Measurements from ENCODE around the gene ISCU.
"Not testable (repeated sequence)": the region's sequence is repeated elsewhere in the genome, so short reads cannot be mapped to it uniquely, and the experiment has no call there.

Gene ISCU

DNA sequence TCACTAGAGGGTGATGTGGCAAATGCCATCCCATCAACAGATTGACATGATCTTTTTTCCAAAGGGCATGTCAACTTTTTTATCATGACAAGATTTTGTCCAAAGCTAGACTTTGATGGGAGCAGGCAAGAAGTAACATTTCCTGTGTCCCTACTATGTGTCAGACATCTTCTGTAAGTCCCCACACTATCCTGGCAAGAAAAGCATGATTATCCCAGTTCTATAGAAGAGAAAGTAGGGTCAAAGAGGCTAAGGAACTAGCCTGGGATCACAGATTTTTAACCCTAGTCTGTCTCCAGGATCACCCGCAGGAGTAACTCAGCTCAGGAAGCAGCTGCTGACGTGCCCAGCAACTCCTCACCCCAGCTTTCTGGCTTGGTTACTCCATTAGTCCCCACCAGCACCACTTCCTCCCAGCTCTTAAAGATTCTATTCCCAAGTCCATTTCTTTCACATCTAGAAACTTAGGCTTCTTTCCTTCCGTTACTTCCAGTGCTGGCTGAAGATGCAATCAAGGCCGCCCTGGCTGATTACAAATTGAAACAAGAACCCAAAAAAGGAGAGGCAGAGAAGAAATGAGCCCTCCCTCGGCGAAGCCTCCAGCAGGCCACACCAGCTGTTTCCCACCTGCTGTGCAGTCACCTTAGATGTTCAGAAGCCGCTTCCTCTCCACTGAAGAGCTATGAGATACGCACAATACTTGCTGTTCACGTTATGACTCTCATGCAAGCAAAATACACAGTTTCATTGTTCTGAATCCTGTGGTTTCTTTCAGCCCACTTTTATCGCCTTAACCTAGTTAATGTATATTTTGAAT, 6.2 kb downstream of the ISCU start:
- H3K4me3 ChIP-seq (ENCODE audit: low read depth, low read length): no peak overlapping the region
- TF ChIP-seq, protein P1, sequence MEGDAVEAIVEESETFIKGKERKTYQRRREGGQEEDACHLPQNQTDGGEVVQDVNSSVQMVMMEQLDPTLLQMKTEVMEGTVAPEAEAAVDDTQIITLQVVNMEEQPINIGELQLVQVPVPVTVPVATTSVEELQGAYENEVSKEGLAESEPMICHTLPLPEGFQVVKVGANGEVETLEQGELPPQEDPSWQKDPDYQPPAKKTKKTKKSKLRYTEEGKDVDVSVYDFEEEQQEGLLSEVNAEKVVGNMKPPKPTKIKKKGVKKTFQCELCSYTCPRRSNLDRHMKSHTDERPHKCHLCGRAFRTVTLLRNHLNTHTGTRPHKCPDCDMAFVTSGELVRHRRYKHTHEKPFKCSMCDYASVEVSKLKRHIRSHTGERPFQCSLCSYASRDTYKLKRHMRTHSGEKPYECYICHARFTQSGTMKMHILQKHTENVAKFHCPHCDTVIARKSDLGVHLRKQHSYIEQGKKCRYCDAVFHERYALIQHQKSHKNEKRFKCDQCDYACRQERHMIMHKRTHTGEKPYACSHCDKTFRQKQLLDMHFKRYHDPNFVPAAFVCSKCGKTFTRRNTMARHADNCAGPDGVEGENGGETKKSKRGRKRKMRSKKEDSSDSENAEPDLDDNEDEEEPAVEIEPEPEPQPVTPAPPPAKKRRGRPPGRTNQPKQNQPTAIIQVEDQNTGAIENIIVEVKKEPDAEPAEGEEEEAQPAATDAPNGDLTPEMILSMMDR (IDR thresholded peaks at IDR 0.05; ENCODE audit: low read depth, low read length): no peak
- no peak for DNase-seq (ENCODE audit: low read depth, low spot score)
- in situ Hi-C loops (cut with HindIII; ENCODE audit: low sequenced_read_pairs): no loop called here

DNA sequence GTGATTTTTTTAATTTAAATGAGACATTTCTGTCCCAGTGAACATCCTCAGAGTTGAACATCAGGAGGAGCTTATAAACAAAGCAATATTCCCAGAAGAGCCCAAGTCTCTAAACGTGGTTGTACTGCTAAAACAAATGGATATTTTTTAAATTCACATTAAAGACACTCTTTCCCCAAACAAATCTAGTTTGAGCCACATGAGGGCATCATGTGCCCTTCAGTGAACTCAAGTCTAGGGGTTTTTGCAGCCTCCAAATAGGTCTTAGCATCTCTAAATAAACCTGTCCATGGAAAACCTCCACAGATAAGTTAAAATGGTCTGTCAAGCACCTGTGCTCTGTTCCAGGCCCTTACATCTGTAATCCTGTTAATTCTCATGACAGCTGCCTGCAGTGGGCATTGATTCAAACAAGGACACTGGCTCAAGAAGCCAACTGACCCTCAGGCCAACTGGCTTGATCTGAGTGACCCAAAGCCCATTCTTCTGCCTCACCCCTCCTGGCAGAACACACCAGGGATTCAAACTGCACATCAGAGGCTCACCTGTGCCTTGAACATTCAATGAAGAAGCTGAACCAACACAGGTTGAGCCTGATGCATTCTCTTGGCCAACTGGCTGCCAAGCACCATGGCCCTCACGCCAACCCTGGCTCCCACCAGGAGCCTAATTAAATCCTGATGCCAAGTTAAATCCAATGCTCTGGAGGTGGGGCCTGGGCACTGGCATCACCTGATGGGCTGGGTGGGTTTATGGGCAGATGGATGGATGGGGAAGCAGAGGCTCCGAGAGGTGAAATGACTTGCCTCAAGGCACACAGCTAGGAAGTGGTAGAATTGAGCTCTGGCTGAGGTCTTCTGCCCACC, 8.6 kb downstream of the ISCU start:
- in situ Hi-C loops (cut with HindIII; ENCODE audit: low sequenced_read_pairs): no loop called here
- H3K4me3 ChIP-seq (ENCODE audit: low read depth, low read length): no peak overlapping the region
- TF ChIP-seq, protein P1 (IDR thresholded peaks at IDR 0.05; ENCODE audit: low read depth, low read length): peak; percentile 47
- peak; percentile 67 for DNase-seq (ENCODE audit: low read depth, low spot score)

DNA sequence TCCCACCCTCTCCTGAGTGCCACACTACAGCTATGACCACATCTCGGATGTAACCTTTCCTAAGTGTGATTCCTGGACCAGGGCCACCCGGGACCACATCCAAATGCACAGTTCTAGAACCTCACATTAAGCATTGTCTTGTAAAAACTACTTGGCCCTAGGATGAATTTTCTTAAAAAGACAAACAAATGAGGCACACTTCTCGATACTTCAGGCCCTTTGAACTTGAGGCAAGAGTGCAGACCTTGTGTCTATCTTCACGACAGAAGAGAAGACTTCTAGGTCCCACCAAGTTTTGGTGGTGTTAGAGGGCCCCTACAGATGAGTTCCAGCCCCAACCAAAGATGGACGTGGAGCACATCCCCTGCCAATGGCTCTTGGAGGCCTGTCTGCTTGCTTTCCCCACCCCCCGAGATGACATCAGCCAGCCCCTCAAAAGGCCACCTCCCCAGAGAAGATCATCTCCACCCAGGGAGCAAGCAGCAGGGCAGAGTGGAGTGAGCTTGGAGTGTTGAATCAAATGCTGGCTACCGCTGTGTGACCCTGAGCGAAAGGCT, 9.3 kb downstream of the ISCU start:
- in situ Hi-C loops (cut with HindIII; ENCODE audit: low sequenced_read_pairs): no loop called here
- no peak overlapping the region for H3K4me3 ChIP-seq (ENCODE audit: low read depth, low read length)
- DNase-seq (ENCODE audit: low read depth, low spot score): no peak
- TF ChIP-seq, protein P1 (IDR thresholded peaks at IDR 0.05; ENCODE audit: low read depth, low read length): no peak

DNA sequence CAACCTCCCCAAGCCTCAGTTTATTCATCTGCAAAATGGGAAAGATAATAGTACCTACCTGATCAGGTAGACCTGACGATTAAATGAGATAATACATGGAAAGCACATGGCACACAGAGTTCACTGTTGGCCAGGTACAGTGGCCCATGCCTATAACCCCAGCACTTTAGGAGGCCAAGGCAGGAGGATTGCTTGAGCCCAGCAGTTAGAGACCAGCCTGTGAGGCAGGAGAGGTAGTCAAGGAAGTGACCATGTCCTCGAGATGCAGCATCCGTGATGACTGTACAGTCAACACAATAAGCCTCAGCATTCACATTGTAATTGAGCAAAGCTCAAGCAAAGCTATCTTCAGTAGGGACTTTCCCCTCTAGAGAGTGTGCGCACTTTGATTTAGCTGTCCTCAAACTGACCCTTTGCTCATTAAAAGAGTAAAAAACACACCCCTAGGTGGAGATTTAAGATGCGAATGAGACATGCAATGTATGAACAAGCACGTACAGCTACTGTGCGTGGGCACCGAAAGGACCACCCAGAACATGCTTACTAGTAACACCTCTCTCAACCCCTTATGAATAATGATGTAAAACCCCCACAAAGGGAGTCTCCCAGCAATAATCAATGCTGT, 9.9 kb downstream of the ISCU start:
- in situ Hi-C loops (cut with HindIII; ENCODE audit: low sequenced_read_pairs): no loop called here

DNA sequence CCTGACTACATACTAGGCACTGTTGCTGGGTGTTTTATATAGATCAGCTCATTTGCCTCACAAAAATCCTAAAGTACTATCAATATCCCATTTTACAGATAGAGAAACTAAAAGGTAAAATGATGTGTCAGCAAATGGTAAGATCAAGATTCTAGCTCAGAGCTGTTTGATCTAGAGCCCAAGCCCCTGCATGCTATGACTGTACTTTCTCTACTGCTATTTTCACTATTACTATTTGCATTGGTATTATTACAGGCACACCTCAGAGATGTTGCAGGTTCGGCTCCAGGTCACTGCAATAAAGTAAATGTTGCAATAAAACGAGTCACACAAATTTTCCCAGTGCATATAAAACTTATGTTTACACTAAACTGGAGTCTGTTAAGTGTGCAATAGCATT, 10.9 kb downstream of the ISCU start:
- in situ Hi-C loops (cut with HindIII; ENCODE audit: low sequenced_read_pairs): no loop called here
- TF ChIP-seq, protein P1 (IDR thresholded peaks at IDR 0.05; ENCODE audit: low read depth, low read length): no peak
- no peak overlapping the region for H3K4me3 ChIP-seq (ENCODE audit: low read depth, low read length)

More for the DNA sequence above, 9.9 kb downstream of the ISCU start:
- H3K4me3 ChIP-seq (ENCODE audit: low read depth, low read length): no peak overlapping the region
- TF ChIP-seq, protein P1 (IDR thresholded peaks at IDR 0.05; ENCODE audit: low read depth, low read length): no peak
- no peak for DNase-seq (ENCODE audit: low read depth, low spot score)

DNA sequence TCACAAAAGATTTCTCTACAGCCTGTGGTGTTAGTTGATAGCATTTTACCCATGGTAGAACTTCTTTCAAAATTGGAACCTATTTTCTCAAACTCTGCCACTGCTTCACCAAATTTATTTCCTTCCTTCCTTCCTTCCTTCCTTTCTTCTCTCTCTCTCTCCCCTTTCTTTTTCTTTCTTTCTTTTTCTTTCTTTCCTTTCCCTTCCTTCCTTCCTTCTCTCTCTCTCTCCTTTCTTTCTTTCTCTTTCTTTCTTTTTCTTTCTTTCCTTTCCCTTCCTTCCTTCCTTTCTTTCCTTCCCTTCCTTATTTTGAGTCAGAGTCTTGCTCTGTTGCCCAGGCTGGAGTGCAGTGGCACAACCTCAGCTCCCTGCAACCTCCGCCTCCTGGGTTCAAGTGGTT, 11.9 kb downstream of the ISCU start:
- in situ Hi-C loops (cut with HindIII; ENCODE audit: low sequenced_read_pairs); DNase-seq (ENCODE audit: low read depth, low spot score); H3K4me3 ChIP-seq (ENCODE audit: low read depth, low read length): not testable (repeated sequence)

More for the DNA sequence above, 10.9 kb downstream of the ISCU start:
- DNase-seq (ENCODE audit: low read depth, low spot score): no peak
